Mucosa of descending colon (tissue), 3 donors: ENCODE results near the gene DKKL1. TPM values are rescaled to one million over a fixed set of nuclear protein-coding genes. Genes with fewer than 3 reads are reported as not detected.
"Not testable (repeated sequence)": the region's sequence is repeated elsewhere in the genome, so short reads cannot be mapped to it uniquely, and the experiment has no call there.

ENCODE experiments used
- ATAC-seq: fragments of 200-7000 bp; cut with Tn5 transposase; one replicate; pipeline ENCODE4 v1.9.1; 2020; ENCODE audit warnings: mild to moderate bottlenecking, moderate library complexity
- DNase-seq, 3 donors: peaks; one replicate each; pipeline ENCODE4 v3.0.0-alpha.2; 2020
- H3K36me3 ChIP-seq: fragments of 200-600 bp; one replicate; pipeline ENCODE4 v1.8.0; 2021; ENCODE audit warnings: low read depth, mild to moderate bottlenecking
- H3K4me1 ChIP-seq: fragments of 200-600 bp; one replicate; pipeline ENCODE4 v1.8.0; 2021; ENCODE audit warnings: low read depth, mild to moderate bottlenecking
- H3K4me3 ChIP-seq: fragments of 200-600 bp; one replicate; pipeline ENCODE4 v1.8.0; 2021; ENCODE audit warnings: mild to moderate bottlenecking
- H3K9me3 ChIP-seq: fragments of 200-600 bp; one replicate; pipeline ENCODE4 v1.8.0; 2021; ENCODE audit warnings: mild to moderate bottlenecking
- intact Hi-C, 2 donors: fragments of 100-400 bp; cut with DNase I in 1 of 2; cut with micrococcal nuclease in 1 of 2; formaldehyde crosslinking; loops; one replicate each; pipeline versions ENCODE4 v1.11.0 to v1.11.1; 2022; cut with DNase I, micrococcal nuclease
- total RNA-seq, 3 donors: library from RNA; stranded (reverse); fragmentation: NEBNext Ultra II Directional in 2 of 3; extraction: Animal tissue kit (Norgen Biotek cat#: 25700) in 2 of 3; gene quantifications; one replicate each; pipeline versions ENCODE4 v1.2.1 to v1.2.4, GENCODE V29; 2021 to 2023
- TF ChIP-seq, protein P1 (sequence below): fragments of 200-600 bp; IDR thresholded peaks from one replicate; pipeline ENCODE4 v1.8.0; 2022; ENCODE audit warnings: antibody characterized with exemption, mild to moderate bottlenecking
- donor health status: DM: no; HTN: no; CAD: no; lungs with moderate emphysema.
- donor health status: DM: no; HTN: no; CAD: no.
- donor health status: DM: no; HTN: yes; CAD: no.

The DKKL1 gene
- total RNA-seq, 3 donors from 2014 or later = 0.44 TPM; not detected in 2

DNA sequence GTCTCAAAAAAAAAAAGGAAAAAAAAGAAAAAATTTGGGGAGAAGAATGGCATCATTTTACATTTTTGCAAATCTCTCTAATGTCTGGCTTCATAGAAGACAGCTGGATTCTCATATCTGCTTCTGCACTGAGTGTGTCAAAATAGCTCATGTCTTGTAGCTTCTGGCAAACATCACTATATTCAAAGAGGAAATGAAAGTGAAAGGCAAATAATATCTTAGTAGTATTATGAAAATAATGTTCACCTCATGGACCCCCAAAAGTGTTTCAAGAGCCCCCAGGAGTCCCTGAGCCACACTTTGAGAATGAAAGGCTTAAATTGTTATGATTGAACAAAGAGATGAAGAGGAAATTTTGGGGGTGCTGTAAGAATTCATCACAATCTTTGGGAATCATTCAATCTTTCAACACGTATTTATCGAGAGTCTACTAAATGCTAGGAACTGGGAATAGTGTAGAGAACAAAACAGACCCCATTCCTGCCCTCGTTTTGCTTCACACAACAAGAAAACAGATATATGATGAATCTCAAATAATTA, 37.4 kb upstream of the DKKL1 start:
- ATAC-seq = no peak
- Histone ChIP-seq H3K9me3 (peaks cover 2% of the 10 kb centered on the region), H3K36me3 (no peaks in the 10 kb centered on the region), H3K4me1 (no peaks in the 10 kb centered on the region), H3K4me3 (no peak overlapping the region)
- DNase-seq = no peak
- intact Hi-C loops = no loop called here
- TF ChIP-seq, protein P1, sequence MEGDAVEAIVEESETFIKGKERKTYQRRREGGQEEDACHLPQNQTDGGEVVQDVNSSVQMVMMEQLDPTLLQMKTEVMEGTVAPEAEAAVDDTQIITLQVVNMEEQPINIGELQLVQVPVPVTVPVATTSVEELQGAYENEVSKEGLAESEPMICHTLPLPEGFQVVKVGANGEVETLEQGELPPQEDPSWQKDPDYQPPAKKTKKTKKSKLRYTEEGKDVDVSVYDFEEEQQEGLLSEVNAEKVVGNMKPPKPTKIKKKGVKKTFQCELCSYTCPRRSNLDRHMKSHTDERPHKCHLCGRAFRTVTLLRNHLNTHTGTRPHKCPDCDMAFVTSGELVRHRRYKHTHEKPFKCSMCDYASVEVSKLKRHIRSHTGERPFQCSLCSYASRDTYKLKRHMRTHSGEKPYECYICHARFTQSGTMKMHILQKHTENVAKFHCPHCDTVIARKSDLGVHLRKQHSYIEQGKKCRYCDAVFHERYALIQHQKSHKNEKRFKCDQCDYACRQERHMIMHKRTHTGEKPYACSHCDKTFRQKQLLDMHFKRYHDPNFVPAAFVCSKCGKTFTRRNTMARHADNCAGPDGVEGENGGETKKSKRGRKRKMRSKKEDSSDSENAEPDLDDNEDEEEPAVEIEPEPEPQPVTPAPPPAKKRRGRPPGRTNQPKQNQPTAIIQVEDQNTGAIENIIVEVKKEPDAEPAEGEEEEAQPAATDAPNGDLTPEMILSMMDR = no peak

DNA sequence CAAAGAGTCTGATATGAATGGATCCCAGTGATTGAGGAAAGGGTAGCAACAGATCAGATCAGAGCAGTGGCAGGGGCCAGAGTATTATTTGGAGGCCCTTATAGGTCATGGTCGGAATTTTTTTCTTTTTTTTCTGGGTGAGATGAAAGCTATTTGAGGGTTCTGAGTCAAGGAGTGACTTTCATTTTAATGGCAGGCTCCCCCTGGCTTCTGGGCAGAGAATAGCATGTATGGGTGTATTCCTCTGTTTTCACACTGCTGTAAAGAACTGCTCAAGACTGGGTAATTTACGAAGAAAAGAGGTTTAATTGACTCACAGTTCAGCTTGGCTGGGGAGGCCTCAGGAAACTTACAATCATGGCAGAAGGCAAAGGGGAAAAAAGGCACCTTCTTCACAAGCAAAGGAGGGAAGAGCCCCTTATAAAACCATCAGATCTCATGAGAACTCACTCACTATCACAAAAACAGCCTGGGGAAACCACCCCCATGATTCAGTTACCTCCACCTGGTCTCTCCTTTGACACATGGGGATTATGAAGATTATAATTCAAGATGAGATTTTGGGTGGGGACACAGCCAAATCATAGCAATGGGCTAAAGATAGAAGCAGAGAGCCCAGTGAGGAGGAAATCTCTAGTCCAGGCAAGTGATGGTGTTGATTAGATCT, 35.7 kb upstream of the DKKL1 start:
- Histone ChIP-seq H3K4me1 (no peaks in the 10 kb centered on the region), H3K9me3 (no peaks in the 10 kb centered on the region), H3K4me3 (no peak overlapping the region), H3K36me3 (no peaks in the 10 kb centered on the region)
- DNase-seq (peak in 1 of 3 donors; percentile 45), ATAC-seq (peak; percentile 65)
- TF ChIP-seq, protein P1 = peak; percentile 53
- intact Hi-C loops = no loop called here

DNA sequence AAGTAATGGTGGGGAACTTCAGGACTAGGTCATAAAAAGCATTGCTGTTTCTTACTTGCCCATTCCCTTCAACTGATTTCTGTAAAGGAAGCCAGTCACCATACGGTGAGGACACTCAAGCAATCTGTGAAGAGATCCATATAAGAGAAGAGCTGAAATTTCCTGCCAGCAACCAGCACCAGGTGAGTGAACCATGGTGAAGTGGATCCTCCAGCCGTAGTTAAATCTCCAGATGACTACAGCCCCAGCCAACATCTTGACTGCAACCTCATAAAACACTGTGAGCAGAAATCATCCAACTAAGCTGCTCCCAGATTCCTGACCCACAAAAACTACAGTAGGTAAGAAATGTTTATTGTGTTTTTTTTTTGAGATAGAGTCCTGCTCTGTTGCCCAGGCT, 34.9 kb upstream of the DKKL1 start:
- TF ChIP-seq, protein P1 = no peak
- Histone ChIP-seq H3K36me3 (no peaks in the 10 kb centered on the region), H3K4me3 (no peak overlapping the region), H3K4me1 (no peaks in the 10 kb centered on the region), H3K9me3 (no peaks in the 10 kb centered on the region)
- intact Hi-C loops = no loop called here
- ATAC-seq (no peak), DNase-seq (no peak)

GRCh38 chr19:49331187-49331586, 32.5 kb upstream of the DKKL1 start:
- intact Hi-C loops, H3K4me3 ChIP-seq, H3K9me3 ChIP-seq, H3K4me1 ChIP-seq, DNase-seq, H3K36me3 ChIP-seq, ATAC-seq: not testable (repeated sequence)

DNA sequence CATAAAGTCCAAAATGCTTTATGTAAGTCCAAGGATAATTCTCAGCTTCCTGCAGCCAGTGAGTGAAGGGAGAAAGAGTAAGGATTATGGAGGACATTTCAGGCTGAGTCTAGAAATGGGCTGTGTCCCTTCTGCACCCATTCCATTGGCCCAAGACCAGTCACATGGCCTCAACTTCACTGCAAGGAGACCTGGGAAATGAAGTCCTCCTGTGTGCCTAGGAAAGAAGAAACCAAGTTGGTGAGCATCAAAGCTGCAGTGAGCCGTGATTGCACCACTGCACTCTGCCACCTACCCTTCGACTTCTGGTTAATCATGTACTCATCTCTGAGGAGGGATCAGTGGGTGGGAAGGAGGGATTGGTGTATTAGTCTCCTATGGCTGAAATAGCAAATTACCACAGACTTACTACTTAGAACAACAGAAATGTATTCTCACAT, 32.0 kb upstream of the DKKL1 start:
- Histone ChIP-seq H3K9me3 (no peaks in the 10 kb centered on the region), H3K36me3 (no peaks in the 10 kb centered on the region), H3K4me1 (no peaks in the 10 kb centered on the region), H3K4me3 (no peak overlapping the region)
- TF ChIP-seq, protein P1 = no peak
- intact Hi-C loops = no loop called here
- ATAC-seq (peak; percentile 78), DNase-seq (peak in 1 of 3 donors; percentile 44)

DNA sequence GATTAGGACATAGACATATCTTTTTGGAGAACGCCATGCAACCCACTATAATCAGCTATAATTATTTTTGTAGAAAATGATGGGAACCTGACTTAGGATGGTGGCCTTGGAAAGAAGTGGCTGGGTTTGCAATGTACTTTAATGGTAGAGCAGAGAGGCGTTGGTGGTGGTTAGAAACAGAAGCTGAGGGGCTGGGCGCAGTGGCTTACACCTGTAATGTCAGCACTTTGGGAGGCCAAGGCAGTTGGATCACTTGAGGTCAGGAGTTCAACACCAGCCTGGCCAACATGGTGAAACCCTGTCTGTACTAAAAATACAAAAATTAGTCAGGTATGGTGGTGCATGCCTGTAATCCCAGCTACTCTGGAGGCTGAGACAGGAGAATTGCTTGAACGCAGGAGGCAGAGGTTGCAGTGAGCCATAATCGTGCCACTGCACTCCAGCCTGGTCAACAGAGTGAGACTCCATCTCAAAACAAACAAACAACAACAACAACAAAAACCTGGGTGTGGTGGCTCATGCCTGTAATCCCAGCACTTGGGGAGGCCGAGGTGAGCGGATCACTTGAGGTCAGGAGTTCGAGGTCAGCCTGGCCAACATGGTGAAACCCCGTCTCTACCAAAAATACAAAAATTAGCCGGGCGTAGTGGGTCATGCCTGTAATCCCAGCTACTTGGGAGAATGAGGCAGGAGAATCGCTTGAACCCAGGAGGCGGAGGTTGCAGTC, 30.8 kb upstream of the DKKL1 start:
- DNase-seq, H3K4me1 ChIP-seq, H3K9me3 ChIP-seq, H3K4me3 ChIP-seq, H3K36me3 ChIP-seq, intact Hi-C loops, ATAC-seq: not testable (repeated sequence)
